Ascending aorta (tissue), 2 donors: ENCODE measurements around the gene HOXD8. TPM values are rescaled to one million over a fixed set of nuclear protein-coding genes. Genes with fewer than 3 reads are reported as not detected.

ENCODE experiments used
- DNase-seq, 2 donors: peaks; one replicate each; pipeline ENCODE4 v3.0.0-alpha.2; 2019; ENCODE audit warnings: low spot score in 2 of 2
- H3K27ac ChIP-seq, 2 donors: fragments of 200-600 bp; sonication (generic); one replicate each; pipeline ENCODE4 v1.5.1; 2016 to 2017; ENCODE audit warnings: mild to moderate bottlenecking in 1 of 2
- H3K27me3 ChIP-seq: fragments of 200-600 bp; sonication (generic); one replicate; pipeline ENCODE4 v1.5.1; 2017
- H3K36me3 ChIP-seq, 2 donors: fragments of 200-600 bp; sonication (generic); one replicate each; pipeline ENCODE4 v1.5.1; 2016
- H3K4me1 ChIP-seq, 2 donors: fragments of 200-600 bp; sonication (generic); one replicate each; pipeline ENCODE4 v1.5.1; 2016 to 2017; ENCODE audit warnings: mild to moderate bottlenecking in 1 of 2
- H3K4me3 ChIP-seq, 2 donors: fragments of 200-600 bp; sonication (generic); one replicate each; pipeline ENCODE4 v1.5.1; 2016 to 2017; ENCODE audit warnings: mild to moderate bottlenecking in 1 of 2
- H3K9me3 ChIP-seq, 2 donors: fragments of 200-600 bp; sonication (generic); one replicate each; pipeline ENCODE4 v1.5.1; 2016
- intact Hi-C: fragments of 100-400 bp; cut with DNase I; formaldehyde crosslinking; loops from one replicate; pipeline ENCODE4 v1.15.1; 2023
- total RNA-seq: library from RNA; depleted of rRNA; stranded (reverse); fragments of >200 nt; gene quantifications from one replicate; pipeline ENCODE4 v1.1.0, GENCODE V29; 2016
- TF ChIP-seq, protein P1 (sequence below), 3 experiments: fragments of 200-600 bp in 2 of 3; fragments of 450-650 bp in 1 of 3; sonication (generic) in 2 of 3; IDR thresholded peaks; one replicate each; pipeline ENCODE4 v1.5.1; 2016 to 2019; ENCODE audit warnings: antibody characterized with exemption in 3 of 3, mild to moderate bottlenecking in 1 of 3, moderate library complexity in 1 of 3

Gene HOXD8
- total RNA-seq, 1 donor from 2014 or later, result 19.8 TPM

GRCh38 chr2:176085120-176085788 lies 44.3 kb upstream of the HOXD8 start:
- Histone ChIP-seq H3K4me3 (no peak overlapping the region), H3K9me3 (no peaks in the 10 kb centered on the region), H3K27me3 (peaks cover 77% of the 10 kb centered on the region), H3K36me3 (no peaks in the 10 kb centered on the region), H3K27ac (no peak overlapping the region), H3K4me1 (no peaks in the 10 kb centered on the region)
- TF ChIP-seq, protein P1, sequence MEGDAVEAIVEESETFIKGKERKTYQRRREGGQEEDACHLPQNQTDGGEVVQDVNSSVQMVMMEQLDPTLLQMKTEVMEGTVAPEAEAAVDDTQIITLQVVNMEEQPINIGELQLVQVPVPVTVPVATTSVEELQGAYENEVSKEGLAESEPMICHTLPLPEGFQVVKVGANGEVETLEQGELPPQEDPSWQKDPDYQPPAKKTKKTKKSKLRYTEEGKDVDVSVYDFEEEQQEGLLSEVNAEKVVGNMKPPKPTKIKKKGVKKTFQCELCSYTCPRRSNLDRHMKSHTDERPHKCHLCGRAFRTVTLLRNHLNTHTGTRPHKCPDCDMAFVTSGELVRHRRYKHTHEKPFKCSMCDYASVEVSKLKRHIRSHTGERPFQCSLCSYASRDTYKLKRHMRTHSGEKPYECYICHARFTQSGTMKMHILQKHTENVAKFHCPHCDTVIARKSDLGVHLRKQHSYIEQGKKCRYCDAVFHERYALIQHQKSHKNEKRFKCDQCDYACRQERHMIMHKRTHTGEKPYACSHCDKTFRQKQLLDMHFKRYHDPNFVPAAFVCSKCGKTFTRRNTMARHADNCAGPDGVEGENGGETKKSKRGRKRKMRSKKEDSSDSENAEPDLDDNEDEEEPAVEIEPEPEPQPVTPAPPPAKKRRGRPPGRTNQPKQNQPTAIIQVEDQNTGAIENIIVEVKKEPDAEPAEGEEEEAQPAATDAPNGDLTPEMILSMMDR (IDR thresholded peaks at IDR 0.05), result no peak
- intact Hi-C loops, result loop anchor here (5.0 kb wide), 1 partner anchor 83 kb away; the partner anchor contains the start of gene LNPK
- DNase-seq, result no peak

DNA sequence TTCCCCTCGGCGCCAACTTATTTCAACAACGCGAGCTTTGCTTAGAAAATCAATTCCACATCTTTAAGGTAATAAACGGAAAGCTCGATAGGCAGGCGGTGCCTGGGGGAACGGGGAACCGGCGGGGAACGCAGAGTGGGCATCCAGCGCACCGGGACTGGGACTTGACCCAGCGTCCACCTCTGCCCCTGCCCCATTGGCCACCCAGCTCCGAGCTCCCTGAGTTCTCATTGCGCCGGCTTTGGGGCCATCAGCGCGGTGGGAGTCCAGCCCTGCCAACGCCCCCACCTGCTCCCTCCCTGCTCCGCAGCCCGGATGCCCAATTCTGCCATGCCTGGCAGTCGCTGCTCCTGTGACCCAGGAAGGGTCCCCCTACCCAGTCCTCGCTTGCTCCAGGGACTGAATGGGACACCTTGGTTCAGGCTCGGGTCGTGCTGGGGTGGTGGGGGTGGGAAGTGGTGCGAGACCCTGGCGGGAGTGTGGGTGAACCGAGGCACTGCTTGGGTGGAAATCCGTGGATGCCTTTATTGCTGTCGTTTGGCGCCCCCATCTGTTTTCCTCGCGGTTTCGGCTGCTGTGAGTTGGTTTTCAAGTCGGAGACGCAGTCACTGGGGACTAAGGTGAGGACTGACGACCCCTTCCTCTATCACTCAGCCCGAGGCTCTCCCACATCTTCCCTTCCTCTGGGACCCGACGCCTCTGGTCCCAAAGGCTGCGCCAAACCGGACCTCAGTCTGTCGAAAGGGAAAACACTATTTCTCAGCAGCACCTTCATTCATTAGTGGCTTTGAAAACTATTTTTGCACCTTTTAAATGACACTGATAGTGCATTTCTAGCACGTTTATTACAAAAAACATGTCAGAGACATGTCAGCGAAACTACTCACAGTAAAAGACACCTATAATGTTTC lies 43.4 kb upstream of the HOXD8 start:
- DNase-seq, result peak in 1 of 2 donors; percentile 62
- Histone ChIP-seq H3K27me3 (peaks cover 70% of the 10 kb centered on the region), H3K4me3 (peak overlapping the region in 1 of 2 donors; percentile 32), H3K4me1 (no peaks in the 10 kb centered on the region), H3K36me3 (no peaks in the 10 kb centered on the region), H3K27ac (no peak overlapping the region), H3K9me3 (no peaks in the 10 kb centered on the region)
- TF ChIP-seq, protein P1 (IDR thresholded peaks at IDR 0.05), result peak; percentile 31 to 65 (median 42)
- intact Hi-C loops, result loop anchor here (5.0 kb wide), 1 partner anchor 84 kb away; the partner anchor contains the start of gene LNPK

- H3K4me3 ChIP-seq, result peak overlapping the region in 1 of 2 donors; percentile 53
- no peaks in the 10 kb centered on the region for H3K36me3 ChIP-seq
- H3K27me3 ChIP-seq, result peaks cover 70% of the 10 kb centered on the region
- no peaks in the 10 kb centered on the region for H3K9me3 ChIP-seq
- TF ChIP-seq, protein P1 (IDR thresholded peaks at IDR 0.05), result no peak
- no peak for DNase-seq
- H3K27ac ChIP-seq, result no peak overlapping the region
- peaks cover 0 to 2% of the 10 kb centered on the region in 2 donors for H3K4me1 ChIP-seq
- intact Hi-C loops, result loop anchor here (1.0 to 5.0 kb wide), 2 partner anchors 85 to 397 kb away; partner anchors contain the start of gene LNPK
Measured at GRCh38 chr2:176087330-176088047, 42.0 kb upstream of the HOXD8 start.

GRCh38 chr2:176088048-176088936 lies 41.2 kb upstream of the HOXD8 start:
- Histone ChIP-seq H3K27ac (no peak overlapping the region), H3K4me1 (peaks cover 3 to 5% of the 10 kb centered on the region in 2 donors), H3K36me3 (no peaks in the 10 kb centered on the region), H3K4me3 (peak overlapping the region; percentile 3 to 53), H3K9me3 (no peaks in the 10 kb centered on the region), H3K27me3 (peaks cover 70% of the 10 kb centered on the region)
- DNase-seq, result peak in 1 of 2 donors; percentile 79
- TF ChIP-seq, protein P1 (IDR thresholded peaks at IDR 0.05), result peak; percentile 65 to 93 (median 93)
- intact Hi-C loops, result loop anchor here (1.0 to 5.0 kb wide), 2 partner anchors 86 to 398 kb away; partner anchors contain the start of gene LNPK
